K562 (cell line): Measurements from ENCODE around the gene GPX5. TPM values are rescaled to one million over a fixed set of nuclear protein-coding genes. Genes with fewer than 3 reads are reported as not detected.
A peak's percentile ranks its signal among the peaks of the same experiment; 100 is the strongest.

ENCODE experiments used
- DMBX1 ChIP-seq: fragments of 250-450 bp; sonication (Bioruptor Pico); IDR thresholded peaks from 2 replicates; pipeline ENCODE4 v1.8.0; 2022; ENCODE audit warnings: inconsistent platforms, mild to moderate bottlenecking, moderate library complexity, borderline replicate concordance
- E2F3 ChIP-seq: fragments of 250-450 bp; sonication (Bioruptor Pico); IDR thresholded peaks from 2 replicates; pipeline ENCODE4 v1.4.0; 2020; ENCODE audit warnings: mild to moderate bottlenecking
- ELF2 ChIP-seq: fragments of 250-450 bp; sonication (Bioruptor Pico); IDR thresholded peaks from 2 replicates; pipeline ENCODE4 v1.5.0; 2021; ENCODE audit warnings: mild to moderate bottlenecking
- GMEB1 ChIP-seq: fragments of 250-450 bp; sonication (Bioruptor Pico); IDR thresholded peaks from 2 replicates; pipeline ENCODE4 v1.4.0; 2020; ENCODE audit warnings: mild to moderate bottlenecking
- HES1 ChIP-seq: fragments of 450-650 bp; IDR thresholded peaks from 2 replicates; pipeline ENCODE4 v1.6.1; 2016; ENCODE audit warnings: low read depth, mild to moderate bottlenecking, moderate library complexity
- HNRNPUL1 ChIP-seq: fragments of 200-400 bp; formaldehyde crosslinking; IDR thresholded peaks from 2 replicates; pipeline ENCODE4 v1.6.1; 2017; ENCODE audit warnings: low read length
- KLF6 ChIP-seq: fragments of 250-450 bp; sonication (Bioruptor Pico); IDR thresholded peaks from 2 replicates; pipeline ENCODE4 v1.4.0; 2020; ENCODE audit warnings: mild to moderate bottlenecking, moderate library complexity, borderline replicate concordance
- MTA2 ChIP-seq: fragments of 450-650 bp; IDR thresholded peaks from 2 replicates; pipeline ENCODE4 v1.6.1; 2016; ENCODE audit warnings: low read depth
- MYBL2 ChIP-seq, 2 experiments: fragments of 450-650 bp in 1 of 2; sonication (generic) in 1 of 2; formaldehyde crosslinking in 1 of 2; IDR thresholded peaks; 2 replicates each; pipeline versions ENCODE4 v1.6.1 to v1.8.1; 2017 to 2022; ENCODE audit warnings: borderline replicate concordance in 1 of 2, inconsistent platforms in 1 of 2, low read depth in 1 of 2, mild to moderate bottlenecking in 1 of 2, missing genetic modification reagents in 1 of 2, moderate library complexity in 1 of 2
- PBX2 ChIP-seq, 2 experiments: IDR thresholded peaks in 1 of 2; conservative IDR thresholded peaks in 1 of 2; 2 replicates each; pipeline ENCODE4 v1.6.1; 2016; ENCODE audit warnings: low read depth in 2 of 2, mild to moderate bottlenecking in 1 of 2, missing compliant biosample characterization in 1 of 2, missing genetic modification characterization in 1 of 2, moderate library complexity in 1 of 2
- PURB ChIP-seq: sonication (generic); formaldehyde crosslinking; IDR thresholded peaks from 2 replicates; pipeline ENCODE4 v1.9.0; 2021; ENCODE audit warnings: low read depth, mild to moderate bottlenecking, missing genetic modification reagents
- RBM39 ChIP-seq: fragments of 200-400 bp; formaldehyde crosslinking; optimal IDR thresholded peaks from 2 replicates; pipeline ENCODE3; 2018; ENCODE audit warnings: low read depth, low read length
- SNIP1 ChIP-seq: fragments of 450-650 bp; IDR thresholded peaks from 2 replicates; pipeline ENCODE4 v1.7.1; 2017; ENCODE audit warnings: low read depth, mild to moderate bottlenecking
- TAF9B ChIP-seq: fragments of 450-650 bp; IDR thresholded peaks from 2 replicates; pipeline ENCODE4 v1.6.1; 2018; ENCODE audit warnings: mild to moderate bottlenecking; ENCODE audit not compliant: partially characterized antibody
- TAL1 ChIP-seq: fragments of 450-650 bp; IDR thresholded peaks from 2 replicates; pipeline ENCODE4 v1.6.1; 2016; ENCODE audit warnings: mild to moderate bottlenecking
- TEAD2 ChIP-seq: fragments of 450-650 bp; IDR thresholded peaks from 2 replicates; pipeline ENCODE4 v1.6.1; 2016; ENCODE audit warnings: missing genetic modification characterization, control low read depth, missing compliant biosample characterization
- ZFP30 ChIP-seq: fragments of 250-450 bp; sonication (Bioruptor Pico); IDR thresholded peaks from 2 replicates; pipeline ENCODE4 v1.8.0; 2022; ENCODE audit warnings: moderate library complexity, mild to moderate bottlenecking, inconsistent platforms, borderline replicate concordance
- ZNF41 ChIP-seq: fragments of 250-450 bp; sonication (Bioruptor Pico); conservative IDR thresholded peaks from 2 replicates; pipeline ENCODE4 v1.4.0; 2020; ENCODE audit warnings: mild to moderate bottlenecking
- ZNF449 ChIP-seq: fragments of 250-450 bp; sonication (Bioruptor Pico); IDR thresholded peaks from 2 replicates; pipeline ENCODE4 v1.8.0; 2022; ENCODE audit warnings: moderate library complexity, mild to moderate bottlenecking, inconsistent platforms
- ZNF589 ChIP-seq: fragments of 200-800 bp; sonication (Bioruptor generic); IDR thresholded peaks from 2 replicates; pipeline ENCODE4 v1.6.1; 2016; ENCODE audit warnings: low read depth, missing genetic modification characterization, missing compliant biosample characterization
- ZNF79 ChIP-seq: fragments of 250-450 bp; sonication (Bioruptor Pico); IDR thresholded peaks from 2 replicates; pipeline ENCODE4 v1.4.0; 2020; ENCODE audit warnings: low read depth, mild to moderate bottlenecking, moderate library complexity
- polyA plus RNA-seq, 8 experiments: library from polyadenylated mRNA; depleted of rRNA in 4 of 8; stranded (reverse) in 5 of 8; unstranded in 3 of 8; fragments of >200 nt; fragmentation: Nextera tagmentation in 2 of 8; fragmentation: Illumina TruSeq in 1 of 8; extraction: Ambion mirVana in 2 of 8; extraction: Trizol in 1 of 8; gene quantifications; 2 replicates each; pipeline versions ENCODE4 v1.2.1 to v1.2.3, GENCODE V29; 2011 to 2014; ENCODE audit warnings: inconsistent platforms in 1 of 8, missing spikeins in 1 of 8
- total RNA-seq, 7 experiments: library from RNA; depleted of rRNA in 6 of 7; stranded (reverse); fragments of >200 nt in 6 of 7; fragmentation: Illumina TruSeq in 2 of 7; extraction: Trizol in 2 of 7; gene quantifications; 2 replicates each; pipeline versions ENCODE4 v1.2.1 to v1.2.3, GENCODE V29; 2011 to 2021; ENCODE audit warnings: low replicate concordance in 1 of 7

The GPX5 gene
- total and polyA plus RNA-seq, 9 of the 15 experiments (the other 6 are each of a cell fraction or from before 2014, with no cell fraction given) = 0.07 to 0.18 (median 0.15) TPM; not detected in 6

- TF ChIP-seq ZNF79 (CRISPR knock-in tag) (peak; percentile 74), KLF6 (CRISPR knock-in tag) (peak; percentile 89; the same call in 1 of the 2 replicates), E2F3 (peak; percentile 83; the same call in 1 of the 2 replicates), PURB (CRISPR knock-in tag) (no peak), HNRNPUL1 (no peak), ZNF449 (CRISPR knock-in tag) (0 out of 2 replicates have a peak, but pooled peaks have one; percentile 85), ZNF41 (CRISPR knock-in tag) (peak; percentile 73), ELF2 (peak; percentile 73), HES1 (no peak), ZNF589 (CRISPR knock-in tag) (peak; percentile 96), MYBL2 (IDR thresholded peaks at IDR 0.05; ENCODE audit: low read depth) (no peak), MYBL2 (CRISPR knock-in tag; IDR thresholded peaks at IDR 0.05; ENCODE audit: borderline replicate concordance) (no peak), TAF9B (no peak), TAL1 (peak; percentile 56; the same call in 1 of the 2 replicates), MTA2 (no peak; the same call in 1 of the 2 replicates), TEAD2 (peak; percentile 88), DMBX1 (peak; percentile 95), RBM39 (no peak), SNIP1 (no peak), ZFP30 (no peak), PBX2 (CRISPR knock-in tag; IDR thresholded peaks at IDR 0.05; ENCODE audit: low read depth) (no peak), PBX2 (tag; conservative IDR thresholded peaks at IDR 0.05; ENCODE audit: low read depth) (peak; percentile 68), GMEB1 (CRISPR knock-in tag) (peak; percentile 42; the same call in 1 of the 2 replicates)
Observed at GRCh38 chr6:28486988-28487742, 38.5 kb upstream of the GPX5 start (continued).
